Measurements from ENCODE around the gene IDE. TPM values are rescaled to one million over a fixed set of nuclear protein-coding genes. Genes with fewer than 3 reads are reported as not detected.

Gene IDE
- total and polyA plus RNA-seq, 2 of the 4 experiments (the other 2 are of a cell fraction) = 9.3 to 27.4 TPM

- no peak overlapping the region for H4K8ac ChIP-seq (ENCODE audit: low read depth in 2 of 2, low read length in 2 of 2)
- H3K27me3 ChIP-seq (ENCODE audit: control insufficient read depth, insufficient read depth, low read length) = peaks cover 14% of the 10 kb centered on the region
- H2BK120ac ChIP-seq (ENCODE audit: low read depth, low read length) = no peak overlapping the region
- no peaks in the 10 kb centered on the region for H3K36me3 ChIP-seq (ENCODE audit: control insufficient read depth, insufficient read depth, low read length)
- no peak overlapping the region for H2AFZ ChIP-seq (replicated peaks; ENCODE audit: low read length, poor library complexity)
- H3K4ac ChIP-seq (ENCODE audit: low read depth, low read length) = no peak overlapping the region
- no peaks in the 10 kb centered on the region for H3K4me1 ChIP-seq (ENCODE audit: control insufficient read depth, insufficient read depth, low read length)
- no peaks in the 10 kb centered on the region for H3K79me1 ChIP-seq (ENCODE audit: low read depth in 1 of 2, low read length in 2 of 2)
- H3K9me3 ChIP-seq (ENCODE audit: control insufficient read depth, insufficient read depth, low read length) = peaks cover 7% of the 10 kb centered on the region
- H3K56ac ChIP-seq (ENCODE audit: extremely low read depth, insufficient read depth, low read length) = no peak overlapping the region
- no peak overlapping the region for H3K9ac ChIP-seq (ENCODE audit: low read depth, low read length)
- no peak overlapping the region for H3K23ac ChIP-seq (ENCODE audit: low read depth, low read length)
- no peak overlapping the region for H3K4me3 ChIP-seq (ENCODE audit: insufficient read depth, low read depth, low read length)
- ATAC-seq (ENCODE audit: low read depth) (no peak), DNase-seq (no peak)
- no peak overlapping the region for H2AK5ac ChIP-seq (ENCODE audit: low read depth, low read length)
- no CpG with 5 or more reads among the region's 7 CpGs for WGBS, 2 experiments (ENCODE audit: extremely low coverage in 2 of 2, insufficient read length in 1 of 2)
- no peak overlapping the region for H2AK9ac ChIP-seq (replicated peaks; ENCODE audit: low read depth, low read length, poor library complexity)
- H4K91ac ChIP-seq (ENCODE audit: insufficient read depth, low read depth, low read length) = no peak overlapping the region
- no peak overlapping the region for H3K27ac ChIP-seq (ENCODE audit: insufficient read depth, low read length)
- H3K9me1 ChIP-seq (ENCODE audit: insufficient read depth, low read length) = no peaks in the 10 kb centered on the region
- ChIA-PET POLR2A (ENCODE audit: unreplicated experiment) (no interaction called here), CTCF (interaction anchor here (1.4 kb wide), 1 partner anchor 14 kb away, joined by 3 read pairs; no protein-coding TSS in a partner anchor)
- TF ChIP-seq POLR2A (IDR thresholded peaks at IDR 0.05; ENCODE audit: low read depth, low read length) (no peak), CEBPB (IDR thresholded peaks at IDR 0.05; ENCODE audit: low read depth, low read length) (no peak), MXI1 (IDR thresholded peaks at IDR 0.05; ENCODE audit: borderline replicate concordance, low read depth, low read length) (no peak)
- H3K18ac ChIP-seq (ENCODE audit: low read depth, low read length) = no peak overlapping the region
- no TSS peak for BruUV-seq (replicated peaks)
- H3K14ac ChIP-seq (replicated peaks; ENCODE audit: low read depth, low read length) = no peak overlapping the region
- in situ Hi-C loops (cut with MboI; ENCODE audit: low sequenced_read_pairs) = no loop called here
- no peak overlapping the region for H4K5ac ChIP-seq (ENCODE audit: low read depth, low read length)
- no peak overlapping the region for H3K4me2 ChIP-seq (ENCODE audit: low read depth, low read length)
- intact Hi-C loops (cut with micrococcal nuclease) = no loop called here
- dilution Hi-C loops (cut with HindIII; ENCODE audit: low sequenced_read_pairs, unreplicated experiment) = no loop called here
- H4K20me1 ChIP-seq (ENCODE audit: insufficient read depth, low read length) = no peaks in the 10 kb centered on the region
- H2BK5ac ChIP-seq (ENCODE audit: low read depth, low read length, poor library complexity, severe bottlenecking) = no peak overlapping the region
- no peak overlapping the region for H2BK20ac ChIP-seq (ENCODE audit: low read depth, low read length)
- H2BK15ac ChIP-seq (ENCODE audit: low read depth, low read length) = no peak overlapping the region
Observed at GRCh38 chr10:92418891-92419290, 155.0 kb downstream of the IDE start.
